HG03558 (cell line): Measurements from ENCODE around the gene C1QTNF4.
"Not testable (repeated sequence)": the region's sequence is repeated elsewhere in the genome, so short reads cannot be mapped to it uniquely, and the experiment has no call there.

Experiments used
- ATAC-seq: cut with Tn5 transposase; IDR thresholded peaks from one replicate; pipeline ENCODE4 v1.9.1; 2021; ENCODE audit warnings: moderate number of reproducible peaks; ENCODE audit not compliant: unreplicated experiment; ENCODE audit errors: extremely low read depth

C1QTNF4 gene

DNA sequence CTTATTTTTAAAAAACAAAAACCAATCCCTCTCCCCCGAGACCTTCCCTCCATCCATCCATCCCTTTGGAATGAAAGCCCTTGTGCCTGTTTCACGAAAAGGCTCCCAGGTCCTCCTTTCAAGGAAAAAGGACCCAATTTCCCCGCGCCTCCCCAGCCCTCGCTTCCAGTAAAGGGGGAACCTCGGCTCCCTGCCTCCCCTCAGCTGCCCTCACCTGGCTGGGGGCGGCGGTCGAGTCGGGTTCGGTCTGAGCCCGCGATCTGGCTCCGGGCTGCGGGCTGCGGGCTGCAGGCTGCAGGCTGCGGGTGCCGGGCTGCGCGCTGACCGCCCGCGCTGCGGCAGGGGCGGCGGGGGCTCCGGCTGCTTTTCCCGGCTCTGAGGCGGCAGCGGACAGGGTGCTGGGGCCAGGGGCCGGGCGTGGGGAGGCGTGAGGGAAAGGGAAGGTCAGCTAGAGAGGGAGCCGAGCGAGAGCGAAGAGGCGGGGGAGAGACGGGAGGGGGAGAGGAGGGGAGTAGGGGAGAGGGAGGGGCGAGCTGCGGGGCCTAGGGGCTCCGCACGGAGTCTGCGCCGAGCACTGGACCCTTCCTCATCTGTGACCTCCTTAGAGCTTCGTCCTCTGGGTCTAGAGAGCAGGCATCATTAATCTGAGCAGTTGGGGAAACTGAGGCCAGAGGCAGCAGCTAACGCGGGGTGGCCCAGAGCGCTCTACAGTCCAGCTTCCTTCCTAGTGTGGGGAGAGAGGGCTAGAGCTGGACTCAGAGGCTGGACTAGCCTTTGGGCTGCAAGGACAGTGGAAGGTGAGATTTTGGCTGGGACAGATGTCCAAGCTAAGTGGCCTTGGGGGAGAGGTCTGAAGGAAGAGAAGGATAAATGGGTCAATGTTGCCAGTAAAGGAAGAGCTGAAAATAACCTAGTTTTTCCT is at the start of gene C1QTNF4:
C1QTNF4 (minus strand) TSS at position 478 of the 922 bp plus-strand sequence. CDS start 3,601 bp downstream, outside the sequence.
- ATAC-seq, result no peak

DNA sequence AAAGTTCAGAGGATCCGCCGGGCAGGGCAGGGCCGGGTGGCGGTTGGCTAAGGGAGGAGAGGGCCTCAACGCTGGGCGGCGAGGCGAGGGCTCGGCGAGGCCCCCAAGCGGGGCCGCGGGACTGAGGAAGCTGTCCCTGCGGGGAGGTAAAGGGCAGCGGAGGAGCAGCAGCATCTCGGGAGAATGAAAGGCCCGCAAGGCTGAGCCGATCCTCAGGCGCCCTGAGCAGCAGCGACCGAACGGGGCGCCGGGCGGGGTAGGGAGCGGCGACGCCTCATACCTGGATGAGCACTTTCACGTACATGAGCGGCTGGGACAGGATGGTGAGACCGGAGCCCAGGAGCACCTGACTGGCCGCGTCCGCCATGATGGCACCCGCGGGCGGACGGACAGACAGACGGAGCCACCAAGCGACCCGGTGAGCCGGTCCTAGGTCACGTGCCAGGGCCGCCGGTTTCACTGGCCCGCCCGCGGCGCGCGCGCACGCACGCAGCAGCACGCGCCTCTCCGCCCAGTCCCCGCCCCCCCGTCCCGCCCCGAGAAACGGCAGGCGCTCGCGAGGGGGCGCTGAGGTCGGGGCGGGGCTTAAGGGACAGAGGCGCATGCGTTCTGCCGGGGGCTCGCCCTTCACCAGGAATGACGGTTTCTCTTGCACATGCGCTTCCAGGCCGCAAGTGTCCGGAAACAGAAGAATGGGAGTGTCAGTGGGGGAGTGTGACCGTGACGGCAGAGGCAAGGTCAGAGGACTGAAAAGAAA is 48.1 kb upstream of the C1QTNF4 start, which contains the start of gene MTCH2:
MTCH2 (minus strand) TSS at position 461 of the 757 bp plus-strand sequence; CDS start at position 367, 94 bp downstream.
- ATAC-seq, result peak; percentile 93

DNA sequence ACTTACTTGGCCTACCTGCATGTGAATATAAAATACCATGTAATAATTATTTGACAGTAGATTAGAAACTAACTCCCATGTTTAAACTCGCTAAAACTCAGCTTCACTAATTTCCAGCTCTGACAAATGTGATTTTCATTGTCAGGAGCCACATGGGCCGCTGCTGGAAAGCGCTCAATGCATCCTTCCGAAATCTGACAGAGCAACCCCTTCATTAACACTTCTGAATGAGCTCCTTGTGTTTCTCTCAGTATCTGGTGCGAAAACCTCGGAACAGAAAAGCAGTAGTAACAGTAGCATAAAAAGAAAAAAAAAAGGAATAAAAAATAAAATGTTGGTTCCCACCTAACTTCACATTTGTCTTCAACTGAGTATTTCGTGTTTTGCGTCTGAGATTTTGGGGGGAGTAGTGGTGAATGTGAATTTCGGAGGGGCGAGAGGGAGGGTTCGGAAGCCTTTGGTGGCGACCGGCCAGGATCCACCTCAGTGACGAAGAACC is 47.4 kb upstream of the C1QTNF4 start:
- no peak for ATAC-seq

DNA sequence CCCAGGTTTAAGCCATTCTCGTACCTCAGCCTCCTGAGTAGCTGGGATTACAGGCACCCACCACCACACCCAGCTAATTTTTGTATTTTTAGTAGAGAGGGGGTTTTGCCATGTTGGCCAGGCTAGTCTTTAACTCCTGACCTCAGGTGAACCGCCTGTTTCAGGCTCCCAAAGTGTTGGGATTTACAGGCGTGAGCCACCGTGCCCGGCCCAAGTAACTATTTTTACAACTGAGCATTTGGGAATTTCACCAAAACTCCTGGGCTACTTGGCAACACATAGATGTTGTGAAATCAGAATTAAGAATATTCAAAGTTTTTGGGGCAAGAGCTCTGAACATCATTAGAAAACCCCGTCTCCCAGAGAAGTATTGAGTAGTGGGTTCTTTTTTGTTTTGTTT is 46.3 kb upstream of the C1QTNF4 start:
- not testable (repeated sequence) for ATAC-seq

DNA sequence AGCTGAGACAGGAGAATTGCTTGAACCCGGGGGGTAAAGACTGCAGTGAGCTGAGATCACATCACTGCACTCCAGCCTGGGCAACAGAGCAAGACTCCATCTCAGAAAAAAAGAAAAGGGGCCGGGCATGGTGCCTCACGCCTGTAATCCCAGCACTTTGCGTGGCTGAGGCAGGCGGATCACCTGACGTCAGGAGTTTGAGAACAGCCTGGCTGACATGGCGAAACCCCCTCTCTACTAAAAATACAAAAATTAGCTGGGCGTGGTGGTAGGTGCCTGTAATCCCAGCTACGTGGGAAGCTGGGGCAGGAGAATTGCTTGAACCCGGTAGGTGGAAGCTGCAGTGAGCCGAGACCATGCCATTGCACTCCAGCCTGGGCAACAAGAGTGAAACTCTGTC is 42.1 kb upstream of the C1QTNF4 start:
- not testable (repeated sequence) for ATAC-seq

DNA sequence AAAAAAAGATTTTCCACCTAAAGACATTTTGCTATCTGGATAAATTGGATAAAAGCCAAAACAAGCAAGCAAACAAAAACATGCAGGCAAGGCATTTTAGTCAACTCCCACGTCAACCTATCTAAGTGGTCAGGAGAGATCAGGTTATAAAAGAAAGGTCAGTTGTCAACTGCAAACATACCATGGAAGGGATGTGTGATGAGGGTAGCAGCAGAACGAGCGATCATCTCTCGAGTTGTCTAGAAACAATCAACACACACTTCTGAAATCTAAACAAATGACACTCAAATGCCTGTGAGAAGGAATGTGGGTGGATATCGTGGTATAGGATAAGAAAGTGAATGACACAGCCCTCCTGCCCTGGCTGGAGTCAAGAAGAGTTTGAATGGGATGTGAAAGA is 37.3 kb upstream of the C1QTNF4 start:
- no peak for ATAC-seq

DNA sequence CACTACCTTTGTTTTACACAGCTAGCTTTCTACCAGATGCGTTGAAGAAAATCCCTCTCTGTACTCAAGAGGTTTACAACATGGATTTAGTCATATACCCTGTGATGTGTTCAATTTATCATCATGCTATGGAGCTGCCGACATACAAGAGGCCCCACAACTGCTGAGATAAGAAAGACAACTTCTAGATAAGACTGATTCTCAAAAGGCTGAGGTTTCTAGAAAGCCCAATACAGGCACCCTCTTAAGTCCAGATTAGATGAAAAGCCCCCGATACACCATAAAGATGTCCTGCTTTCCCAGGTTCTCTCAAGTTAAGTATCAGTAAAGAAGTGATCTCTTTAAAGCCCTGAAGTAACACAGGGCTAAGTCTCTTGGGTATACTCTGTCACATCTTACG is 33.8 kb upstream of the C1QTNF4 start:
- no peak for ATAC-seq

DNA sequence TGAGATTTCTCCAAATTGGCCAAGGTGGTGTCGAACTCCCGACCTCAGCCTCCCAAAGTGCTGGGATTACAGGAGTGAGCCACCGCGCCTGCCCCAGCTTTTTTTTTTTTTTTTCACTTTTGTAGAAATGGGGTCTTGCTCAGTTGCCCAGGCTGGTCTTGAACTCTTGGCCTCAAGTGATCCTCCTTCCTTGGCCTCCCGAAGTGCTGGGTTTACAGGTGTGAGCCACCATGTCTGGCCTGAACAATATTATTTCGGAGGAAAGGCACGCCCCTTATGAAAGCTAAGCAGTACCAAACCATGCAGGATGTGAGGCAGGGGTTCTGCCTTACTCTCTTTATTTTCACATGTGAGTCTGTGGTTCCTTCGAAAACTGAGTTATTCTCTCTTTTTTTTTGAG is 32.0 kb upstream of the C1QTNF4 start:
- ATAC-seq, result no peak

DNA sequence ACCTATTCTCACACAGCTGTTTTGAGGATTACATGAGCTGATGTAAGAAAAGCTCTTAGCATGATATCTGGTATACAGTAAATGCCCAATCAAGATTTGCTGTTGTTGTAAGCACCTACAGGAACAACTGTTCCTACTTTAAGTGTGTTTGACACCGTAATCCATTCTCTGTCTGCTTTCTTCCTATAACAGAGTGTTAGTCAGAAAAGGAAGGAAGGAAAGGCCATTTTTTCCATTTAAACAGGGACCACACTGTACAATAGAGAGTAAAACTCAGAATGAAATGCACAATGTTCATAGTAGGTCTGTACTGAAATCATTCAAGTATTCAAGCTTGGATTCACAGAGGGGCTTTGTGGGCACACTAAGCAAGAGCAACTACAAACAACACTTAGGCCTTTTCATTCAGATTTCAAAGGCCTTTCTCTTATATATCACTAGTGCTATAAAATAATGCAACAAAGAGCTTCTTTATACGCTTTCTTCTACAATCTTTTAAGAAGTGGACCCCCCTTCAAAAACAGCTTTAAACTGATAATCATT is 26.7 kb upstream of the C1QTNF4 start:
- ATAC-seq, result no peak

DNA sequence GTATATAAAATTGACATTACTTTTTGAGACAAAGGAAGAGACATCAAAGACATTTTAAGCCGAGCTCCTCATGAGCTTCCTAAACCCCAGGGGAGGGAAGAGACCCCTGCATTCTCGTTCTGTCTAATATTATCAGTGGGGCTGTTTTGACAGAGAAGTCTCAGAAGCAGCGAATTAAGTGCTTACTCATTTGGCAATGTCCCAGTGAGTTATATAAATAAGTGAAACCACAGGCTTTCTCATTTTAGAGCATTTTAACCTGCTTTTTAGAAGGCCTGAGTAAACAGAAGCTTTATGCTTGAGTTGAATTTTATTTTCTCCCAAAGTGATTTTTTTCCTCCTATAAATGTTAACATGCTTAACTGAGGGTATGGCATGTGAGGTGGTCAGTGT is 23.2 kb upstream of the C1QTNF4 start:
- no peak for ATAC-seq

DNA sequence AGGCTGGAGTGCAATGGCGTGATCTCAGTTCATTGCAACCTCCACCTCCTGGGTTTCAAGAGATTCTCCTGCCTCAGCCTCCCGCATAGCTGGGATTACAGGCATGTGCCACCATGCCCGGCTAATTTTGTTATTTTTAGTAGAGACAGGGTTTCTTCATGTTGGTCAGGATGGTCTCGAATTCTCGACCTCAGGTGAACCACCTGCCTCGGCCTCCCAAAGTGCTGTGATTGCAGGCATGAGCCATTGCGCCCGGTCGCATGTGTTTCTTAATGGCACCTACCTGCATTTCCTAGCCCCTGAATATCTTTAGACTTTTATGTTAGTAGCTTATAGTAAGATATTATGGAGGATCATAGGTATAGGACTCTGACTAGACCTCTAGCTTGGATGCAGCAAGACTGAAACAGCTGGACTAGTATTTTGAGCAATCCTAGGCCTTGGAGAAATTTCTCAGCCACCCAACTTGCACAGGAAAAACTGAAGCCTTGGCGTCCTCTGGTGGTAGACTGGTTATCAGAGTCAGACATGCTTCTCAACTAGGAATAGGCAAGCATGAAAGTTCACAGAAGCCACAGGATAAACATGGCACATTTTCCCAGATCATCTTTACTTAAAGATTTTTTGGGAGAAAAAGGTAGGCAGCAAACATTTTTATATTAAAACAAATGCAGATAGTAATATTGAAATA is 22.7 kb upstream of the C1QTNF4 start:
- ATAC-seq, result no peak

DNA sequence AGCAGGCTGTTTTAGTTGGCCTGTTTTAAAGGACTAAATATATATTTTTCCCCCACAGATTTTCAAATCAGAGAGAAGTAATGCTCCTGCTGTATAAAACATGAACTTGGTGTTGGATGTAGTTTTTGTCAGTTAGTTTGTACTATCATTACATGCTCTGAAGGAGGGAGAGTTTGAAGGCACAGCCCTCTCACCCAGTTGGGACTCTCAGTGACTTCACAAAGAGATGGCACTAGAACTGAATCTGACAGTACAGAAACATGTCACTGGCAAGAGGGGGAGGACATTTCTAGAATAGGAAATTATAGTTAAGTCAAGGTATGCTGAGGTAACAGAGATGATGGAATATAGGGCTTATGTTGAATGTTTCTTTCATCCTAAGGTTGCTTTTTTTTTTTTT is 21.0 kb upstream of the C1QTNF4 start:
- ATAC-seq, result no peak

DNA sequence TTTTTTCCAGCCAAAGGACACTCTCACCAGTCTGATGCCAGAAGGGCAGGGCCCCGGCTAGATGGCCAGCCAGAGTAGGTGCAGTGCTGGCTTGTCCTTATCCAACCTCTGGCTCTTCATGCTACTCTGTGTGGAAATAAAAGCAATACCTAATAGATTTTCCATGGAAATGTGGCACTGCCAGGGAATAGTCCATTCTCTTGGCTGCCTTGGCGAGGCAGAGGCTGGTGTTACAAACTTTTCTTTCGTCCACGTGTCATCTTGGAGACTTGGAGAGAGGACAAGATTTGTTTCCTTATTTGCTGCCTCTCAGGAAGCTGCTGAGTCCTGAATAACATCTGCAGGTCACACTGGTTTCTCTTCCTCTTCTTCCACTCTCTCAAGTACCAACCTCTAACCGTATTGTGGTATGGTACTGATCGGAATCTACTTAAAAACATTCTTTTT is 17.2 kb upstream of the C1QTNF4 start:
- peak; percentile 75 for ATAC-seq

DNA sequence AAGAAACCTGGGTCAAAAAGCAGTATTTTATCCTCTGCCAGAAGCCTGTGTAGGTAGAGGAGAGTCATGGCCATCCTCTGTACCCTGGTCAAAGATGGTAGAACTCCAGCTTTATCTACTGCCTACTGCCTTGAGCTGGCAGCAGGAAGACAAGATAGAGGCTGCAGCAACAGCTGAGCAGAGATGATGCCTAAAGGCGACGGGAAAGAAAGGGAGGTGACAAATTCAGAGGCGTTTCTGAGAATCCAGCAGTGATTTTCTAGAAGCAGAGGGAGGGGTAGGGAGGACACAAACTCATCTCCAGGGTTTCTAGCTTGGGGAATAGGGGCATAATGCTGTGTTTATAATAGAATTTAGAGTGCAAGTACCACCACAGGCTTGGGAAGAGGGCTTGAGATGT is 15.5 kb upstream of the C1QTNF4 start:
- ATAC-seq, result no peak

DNA sequence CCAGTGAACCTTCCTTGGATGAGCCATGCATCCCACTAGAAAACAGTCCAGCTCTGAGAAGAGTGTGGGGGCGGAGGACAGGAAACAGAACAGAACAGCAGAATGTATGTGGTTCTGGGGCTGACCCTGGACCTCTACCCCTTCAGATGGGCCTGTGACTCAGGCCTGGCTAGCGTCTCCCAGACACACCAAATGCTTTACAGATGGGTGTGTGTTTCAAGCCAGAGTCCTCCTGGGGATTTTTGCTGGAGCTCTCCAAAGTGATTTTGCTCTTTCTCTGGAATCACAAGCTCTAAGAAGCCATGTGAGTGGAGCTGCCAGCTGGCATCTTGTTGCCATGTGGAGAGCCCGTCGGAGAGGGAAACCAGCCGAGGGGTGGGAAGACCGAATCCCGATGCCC is 13.2 kb upstream of the C1QTNF4 start:
- no peak for ATAC-seq

DNA sequence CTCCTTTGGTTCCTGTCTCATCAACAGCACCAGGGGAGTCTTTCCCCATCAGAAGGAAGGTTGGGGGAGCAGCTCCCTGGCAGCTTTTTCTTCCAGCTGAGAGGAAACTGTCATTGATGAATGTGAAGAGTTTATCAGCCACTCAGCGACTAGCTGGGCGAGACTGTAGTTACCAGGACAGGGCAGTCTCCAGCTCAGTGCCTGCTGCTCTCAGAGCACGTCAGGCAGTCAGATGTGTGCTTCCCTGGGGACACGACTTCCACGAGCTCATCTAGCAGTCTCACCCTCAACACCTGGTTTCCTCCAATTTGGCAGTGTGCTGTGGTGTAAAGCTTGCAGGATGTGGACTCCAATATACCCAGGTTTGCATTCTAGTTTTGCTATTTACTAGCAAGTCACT is 12.5 kb upstream of the C1QTNF4 start:
- no peak for ATAC-seq

DNA sequence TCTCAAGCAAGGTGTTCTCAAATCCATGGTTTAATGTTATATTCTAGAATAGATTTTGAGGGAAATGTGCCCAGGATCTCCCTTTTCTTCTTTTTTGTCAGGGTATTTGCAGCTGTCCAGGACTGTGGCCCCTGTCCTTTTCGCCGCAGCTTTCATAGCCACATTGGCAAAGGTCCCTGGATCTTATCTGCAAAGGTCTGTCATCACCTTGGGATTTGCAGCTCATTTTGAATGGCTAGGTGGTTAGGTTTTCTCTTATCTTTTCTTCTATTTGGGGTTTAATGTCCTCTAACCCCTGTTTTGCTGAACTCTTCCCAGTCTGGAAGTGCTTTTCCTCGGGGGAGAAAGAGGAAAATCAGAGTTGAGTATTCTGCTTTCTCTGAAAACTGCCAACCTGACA is 11.7 kb upstream of the C1QTNF4 start:
- no peak for ATAC-seq

DNA sequence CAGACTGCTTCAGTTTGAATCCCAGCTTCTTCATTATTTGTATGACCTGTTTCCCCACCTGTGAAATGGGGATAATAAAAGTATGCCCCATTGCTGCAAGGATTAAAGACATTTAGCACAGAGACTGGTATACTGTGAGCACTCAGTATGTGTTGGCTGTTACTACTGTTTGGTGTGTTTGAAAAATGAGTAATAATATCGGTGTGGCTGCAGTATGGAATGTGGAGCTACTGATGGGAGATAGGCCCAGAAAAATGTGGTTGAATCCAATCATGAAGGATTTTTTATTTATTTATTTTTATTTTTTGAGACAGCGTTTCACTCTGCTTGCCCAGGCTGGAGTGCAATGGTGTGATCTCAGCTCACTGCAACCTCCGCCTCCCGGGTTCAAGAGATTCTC is 9.1 kb upstream of the C1QTNF4 start:
- ATAC-seq, result no peak

DNA sequence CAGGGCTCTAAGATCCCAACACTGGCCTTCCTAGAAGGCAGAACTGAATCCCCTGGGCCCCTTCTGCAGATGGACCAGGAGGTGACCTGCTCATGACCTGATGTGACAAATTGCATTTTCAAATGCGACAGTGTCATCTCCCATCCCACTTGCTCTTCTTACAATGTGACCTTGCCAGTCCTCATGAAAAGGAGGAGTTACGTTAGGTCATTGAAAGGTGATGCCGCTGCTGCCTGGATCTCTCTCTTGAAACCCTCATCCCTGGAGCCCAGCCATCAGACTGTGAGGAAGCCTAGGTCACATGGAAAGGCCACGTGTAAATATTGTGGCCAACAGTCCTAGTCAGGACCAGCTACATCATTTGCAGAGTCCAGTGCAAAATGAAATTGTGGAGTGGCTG is 5.7 kb upstream of the C1QTNF4 start:
- ATAC-seq, result no peak

DNA sequence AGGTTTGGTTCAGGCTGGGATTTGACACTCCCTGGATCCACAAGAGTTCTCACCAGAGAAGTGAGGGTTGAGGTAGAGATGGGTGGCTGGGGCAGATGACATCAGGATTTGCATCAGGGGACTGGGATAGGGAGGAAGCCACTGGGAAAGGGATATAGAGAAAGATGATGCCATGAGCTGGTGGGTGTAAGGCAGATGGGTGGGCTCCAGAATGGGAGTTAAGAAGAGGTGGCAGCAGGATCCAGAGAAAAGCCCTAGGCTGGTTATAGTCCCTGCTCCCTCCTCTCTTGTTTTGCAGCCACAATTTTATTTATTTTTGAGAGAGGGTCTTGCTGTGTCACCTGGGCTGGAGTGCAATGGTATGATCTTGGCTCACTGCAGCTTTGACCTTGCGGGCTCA is 1.8 kb upstream of the C1QTNF4 start:
- ATAC-seq, result no peak
